ENCODE measurements around the gene NOS3.

The NOS3 gene

DNA sequence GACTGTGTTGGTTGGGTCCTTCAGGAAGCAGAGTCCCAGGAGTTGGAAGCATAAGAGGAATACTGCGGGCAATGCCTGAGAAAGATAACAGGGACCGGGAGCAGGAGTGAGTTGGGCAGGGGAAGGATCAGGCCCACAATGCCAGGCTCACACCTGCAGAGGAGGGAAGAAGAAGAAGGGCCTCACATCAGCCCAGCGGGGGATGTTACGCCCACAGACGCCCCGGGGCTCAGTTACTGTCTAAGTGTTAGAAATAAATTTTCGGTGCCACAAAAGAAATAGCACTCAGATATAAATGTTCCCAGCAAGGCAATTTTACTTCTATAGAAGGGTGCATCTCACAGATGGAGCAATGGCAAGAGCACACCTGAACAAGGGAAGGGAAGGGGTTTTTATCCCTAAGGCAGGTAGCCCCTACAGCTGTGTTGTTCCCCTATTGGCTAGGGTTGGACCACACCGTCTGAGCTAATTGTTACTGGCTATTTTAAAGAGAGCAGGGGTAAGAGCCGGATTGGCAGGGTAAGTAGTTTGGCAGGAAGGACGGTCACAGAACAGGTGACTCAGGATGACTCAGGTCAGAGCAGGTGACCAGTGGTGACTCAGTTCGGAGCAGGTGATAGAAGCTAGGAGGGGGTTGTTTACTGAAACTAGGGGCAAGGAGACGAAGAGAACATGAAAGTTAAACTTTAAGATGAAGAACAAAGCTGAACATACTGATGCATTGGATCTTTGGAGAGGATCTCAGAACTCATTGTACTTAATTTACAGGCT is at the start of gene NOS3:
Gene NOS3 (plus strand): TSS at position 602 of the 771 bp plus-strand sequence. CDS start 2,787 bp downstream, outside the sequence.
- no peak for DNase-seq (ENCODE audit: low spot score)

DNA sequence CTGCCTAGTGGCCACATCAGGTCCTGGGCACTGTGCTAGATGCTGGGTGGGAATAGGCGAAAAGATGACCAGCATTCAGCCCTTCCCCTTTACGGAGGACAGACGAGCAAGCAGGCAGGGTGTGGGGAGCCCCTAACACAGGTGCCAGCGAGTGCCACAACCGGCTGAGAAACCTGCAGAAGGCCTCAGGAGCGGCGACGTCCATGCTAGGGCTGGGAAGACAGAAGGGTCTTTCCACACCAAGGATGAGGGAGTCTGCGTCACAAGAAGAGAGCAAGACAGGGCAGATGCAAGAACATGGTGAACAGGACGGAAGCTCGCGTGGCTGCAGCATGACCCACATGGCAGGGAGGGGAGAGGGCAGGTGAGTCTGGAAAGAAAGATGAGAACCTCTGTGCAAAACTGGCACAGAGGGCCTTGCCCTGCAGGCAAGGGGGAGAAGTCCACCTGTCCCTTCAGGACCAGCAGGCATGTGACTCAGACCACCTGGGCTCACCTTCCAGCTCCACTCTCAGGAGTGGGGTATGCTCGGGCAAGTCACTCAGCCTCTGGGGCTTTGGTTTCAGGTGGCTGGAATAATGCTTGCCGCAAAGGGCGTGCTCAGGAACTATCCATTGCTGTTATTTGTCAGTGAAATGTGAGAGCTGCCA is 49.3 kb upstream of the NOS3 start:
- DNase-seq (ENCODE audit: low spot score): no peak

DNA sequence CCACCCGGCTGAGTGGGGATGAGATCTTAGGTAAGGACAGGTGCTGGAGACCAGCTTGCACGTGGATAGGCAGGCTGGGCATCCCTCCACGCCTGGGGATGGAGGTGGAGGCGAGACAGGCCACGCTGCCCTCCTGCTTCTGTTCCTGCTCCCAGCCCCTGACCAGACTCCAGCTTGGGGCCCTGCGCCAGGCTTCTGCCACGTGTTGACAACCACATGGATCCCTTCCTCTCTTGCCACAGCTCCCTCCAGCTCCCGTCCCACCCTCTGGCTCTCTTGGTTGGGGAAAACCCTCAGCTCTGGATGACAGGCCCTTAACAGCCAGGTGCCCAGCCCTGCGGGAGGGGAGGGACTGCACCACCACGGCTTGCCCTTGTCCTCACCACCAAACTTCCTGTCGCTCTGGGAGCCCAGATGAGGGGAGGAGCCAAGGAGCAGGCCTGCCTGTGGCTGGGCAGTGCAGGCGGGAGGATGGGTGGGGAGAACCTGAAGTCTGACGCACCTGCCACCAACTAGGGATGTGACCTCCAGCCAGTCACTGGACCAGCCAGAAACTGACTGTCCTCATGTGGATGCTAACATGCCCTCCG is 48.7 kb upstream of the NOS3 start:
- DNase-seq (ENCODE audit: low spot score): peak; percentile 59

DNA sequence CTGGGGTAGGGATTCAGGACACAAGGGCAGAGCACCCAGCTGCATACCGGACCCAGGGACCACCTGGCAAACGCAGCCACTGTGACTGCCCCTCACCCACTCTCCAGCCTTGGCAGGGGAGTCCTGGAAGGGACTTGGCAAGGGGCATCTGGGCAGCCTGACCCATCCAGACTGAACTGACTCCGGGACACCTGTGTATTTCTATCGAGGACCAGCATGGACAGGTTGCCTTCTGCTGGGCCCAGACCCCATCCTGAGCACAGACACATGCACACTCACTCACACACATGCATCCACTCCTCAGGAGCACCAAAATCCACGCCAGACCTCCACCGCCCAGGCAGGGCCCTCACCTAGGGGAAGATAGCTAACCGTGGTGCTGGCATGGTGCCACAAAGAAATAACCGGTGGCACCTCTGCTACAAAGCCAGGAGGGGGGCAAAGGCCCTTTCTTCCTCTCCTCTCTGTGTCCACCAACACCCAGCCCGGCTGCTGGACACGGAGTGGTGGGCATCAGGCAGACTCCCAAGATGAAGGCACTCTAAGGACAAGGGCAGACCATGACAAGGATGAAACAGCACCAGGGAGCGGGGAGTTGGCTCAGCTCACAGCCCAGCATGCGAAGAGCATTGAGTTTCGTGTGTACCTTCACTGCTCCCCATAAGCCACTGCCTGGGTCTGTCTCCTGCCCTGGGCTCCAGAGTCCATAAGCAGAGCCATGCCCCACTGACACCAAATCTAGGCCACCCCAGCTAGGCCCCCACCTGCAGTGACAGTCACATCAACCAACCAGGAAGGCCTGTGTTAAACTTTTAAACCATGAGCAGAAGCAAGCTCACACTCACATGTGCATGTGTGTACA is 48.0 kb upstream of the NOS3 start:
- DNase-seq (ENCODE audit: low spot score): no peak

DNA sequence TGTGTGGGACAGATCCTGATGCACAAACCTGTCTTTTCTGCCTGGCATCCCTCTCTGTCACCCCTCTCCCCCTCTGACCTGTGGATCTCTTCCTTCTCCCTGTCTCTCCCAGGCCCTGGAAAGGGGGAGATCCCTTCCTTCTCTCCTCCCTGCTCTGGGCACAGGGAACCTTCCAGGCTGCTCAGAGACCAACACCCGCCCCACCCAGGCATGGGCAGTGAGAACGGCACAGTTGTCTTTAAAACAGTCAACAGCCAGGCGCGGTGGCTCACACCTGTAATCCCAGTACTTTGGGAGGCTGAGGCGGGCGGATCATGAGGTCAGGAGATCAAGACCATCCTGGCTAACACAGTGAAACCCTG is 47.4 kb upstream of the NOS3 start:
- DNase-seq (ENCODE audit: low spot score): no peak

DNA sequence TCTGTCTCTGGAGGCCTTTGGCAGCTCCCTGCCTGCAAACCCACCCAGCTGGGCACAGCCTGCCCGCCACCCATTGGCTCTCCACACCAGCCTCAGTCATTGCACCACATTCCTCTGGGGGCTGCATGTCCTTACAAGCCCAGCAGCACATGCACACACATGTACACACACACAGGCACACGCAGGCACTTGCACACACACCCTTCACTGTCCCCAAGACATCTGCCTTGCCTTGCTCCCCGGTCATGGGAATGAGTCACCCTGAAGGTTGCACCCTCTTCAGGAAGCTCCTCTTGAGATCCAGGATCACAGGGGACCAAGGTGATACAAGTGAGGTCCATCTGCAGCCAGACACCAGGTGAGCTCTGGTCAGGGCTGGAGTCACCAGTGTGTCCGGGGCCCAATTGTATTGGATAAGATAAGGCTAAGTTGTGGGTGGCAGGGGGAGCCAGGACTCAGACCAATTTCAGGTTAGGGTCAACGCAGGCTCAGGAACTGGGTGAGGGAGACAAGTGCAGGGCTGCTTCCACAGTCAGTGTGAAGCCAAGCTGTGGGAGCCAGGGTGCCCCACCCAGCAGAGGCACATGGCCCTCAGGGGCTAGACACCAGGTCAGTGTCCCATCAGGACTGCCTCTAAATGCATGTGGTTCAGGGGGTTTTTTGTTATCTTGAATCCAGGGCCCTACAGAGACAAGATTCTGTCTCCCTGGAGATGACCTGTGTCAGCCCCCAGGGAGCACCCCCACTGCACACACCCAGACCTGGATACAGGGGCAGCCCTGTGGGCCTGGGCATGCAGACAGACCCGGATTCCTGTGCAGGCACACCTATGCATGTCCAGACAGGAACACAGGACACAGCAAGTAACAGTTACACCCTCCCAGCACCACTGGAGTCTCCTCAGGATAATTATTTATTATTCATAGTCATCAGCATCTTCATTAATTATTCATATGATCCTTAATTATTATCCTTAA is 46.5 kb upstream of the NOS3 start:
- no peak for DNase-seq (ENCODE audit: low spot score)

DNA sequence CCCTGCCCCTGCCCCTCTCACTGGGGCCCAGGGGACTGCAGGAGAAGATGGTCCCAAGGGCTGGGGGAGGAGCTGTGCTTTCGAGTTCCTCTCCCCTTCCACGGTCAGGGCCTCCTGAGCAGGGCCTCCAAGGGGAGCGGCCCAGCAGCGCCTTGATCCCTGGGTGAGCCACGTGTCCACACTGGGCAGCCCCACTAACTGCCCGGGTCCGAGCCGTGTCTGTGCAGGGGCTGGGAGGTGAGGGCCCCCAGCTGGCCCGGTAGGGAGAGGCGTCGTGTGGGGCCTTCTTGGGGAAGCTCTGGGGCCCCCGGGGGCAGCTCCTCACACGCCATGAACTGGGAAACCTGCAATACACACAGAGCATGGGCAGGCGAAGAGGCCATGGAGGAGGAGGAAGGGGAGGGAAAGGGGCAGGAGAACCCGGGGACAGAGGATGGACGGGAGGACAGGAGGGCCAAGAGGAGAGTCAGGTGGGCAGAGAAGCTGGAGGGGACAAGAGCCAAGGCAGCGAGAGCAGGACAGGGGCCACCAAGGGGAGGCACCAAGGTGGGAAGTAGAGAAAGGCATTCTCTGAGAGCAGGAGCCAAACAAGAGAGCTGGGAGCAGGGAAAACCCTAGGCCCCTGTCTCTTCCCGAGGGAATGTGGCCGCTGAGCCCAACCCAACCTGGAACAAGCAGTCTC is 45.5 kb upstream of the NOS3 start:
- DNase-seq (ENCODE audit: low spot score): no peak

DNA sequence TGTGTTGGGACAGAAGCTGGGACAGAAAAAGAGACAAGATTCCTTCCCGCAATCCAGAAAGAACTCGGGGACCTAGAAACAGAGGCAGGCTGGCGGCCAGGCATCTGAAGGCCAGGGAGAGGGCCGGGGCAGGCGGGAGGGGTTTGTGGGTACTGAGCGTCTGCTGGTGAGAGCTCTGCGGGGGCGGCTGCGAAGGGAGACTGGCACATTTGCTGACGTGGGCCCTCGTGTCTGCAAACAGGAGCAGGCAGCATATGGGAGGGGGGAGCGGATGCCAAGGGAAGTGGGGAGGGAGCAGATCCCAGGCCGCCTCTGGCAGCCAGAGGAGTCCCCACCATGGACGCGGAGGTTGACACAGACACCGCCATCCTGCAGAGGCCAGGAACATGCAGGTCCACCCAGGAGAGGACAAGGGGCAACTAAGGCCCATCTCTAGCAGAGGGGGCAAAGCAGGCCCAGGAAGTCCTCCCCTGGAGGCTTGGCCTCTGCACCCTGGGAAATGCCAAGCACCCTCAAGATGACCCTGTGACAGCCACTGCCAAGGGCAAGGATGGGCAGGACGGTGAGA is 44.9 kb upstream of the NOS3 start:
- no peak for DNase-seq (ENCODE audit: low spot score)

DNA sequence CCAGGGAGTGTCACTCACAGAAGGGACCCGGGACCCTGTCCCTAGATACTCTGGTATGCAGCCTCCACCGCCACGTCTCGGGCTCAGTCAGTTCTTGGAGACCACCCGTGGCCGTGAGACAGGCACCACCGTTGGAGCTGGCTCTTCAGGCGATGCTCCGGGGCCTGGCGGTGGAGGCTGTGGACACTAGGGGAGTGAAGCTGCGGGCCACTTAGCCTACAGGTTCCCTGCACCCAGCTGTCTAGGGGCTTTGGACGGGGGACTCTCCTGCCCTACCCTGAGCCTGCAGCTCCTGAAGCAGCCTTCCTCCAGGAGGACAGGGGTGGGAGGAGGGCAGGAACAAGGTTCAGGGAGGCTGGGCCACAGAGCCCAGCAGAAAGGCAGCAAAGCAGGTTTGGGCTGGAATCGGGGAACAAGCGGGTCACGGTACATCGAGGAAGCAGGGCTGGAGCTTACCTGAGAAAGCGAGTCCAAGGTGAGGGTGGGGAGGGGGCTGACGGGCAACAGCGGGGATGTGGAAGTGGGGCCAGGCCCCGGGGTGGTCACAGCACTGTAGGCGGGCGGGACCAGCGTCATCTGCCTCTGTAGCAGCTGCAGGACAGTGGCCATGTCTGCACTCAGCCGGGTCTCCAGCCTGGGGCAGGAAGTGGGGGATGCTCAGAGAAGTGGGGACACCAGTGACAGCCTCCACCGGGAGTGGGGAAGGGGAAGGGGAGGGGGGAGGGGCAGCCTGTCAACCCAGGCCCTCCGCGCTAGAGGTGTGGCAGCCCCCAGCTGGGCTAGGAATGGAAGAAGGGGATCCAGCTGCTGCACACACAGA is 44.2 kb upstream of the NOS3 start:
- DNase-seq (ENCODE audit: low spot score): no peak

DNA sequence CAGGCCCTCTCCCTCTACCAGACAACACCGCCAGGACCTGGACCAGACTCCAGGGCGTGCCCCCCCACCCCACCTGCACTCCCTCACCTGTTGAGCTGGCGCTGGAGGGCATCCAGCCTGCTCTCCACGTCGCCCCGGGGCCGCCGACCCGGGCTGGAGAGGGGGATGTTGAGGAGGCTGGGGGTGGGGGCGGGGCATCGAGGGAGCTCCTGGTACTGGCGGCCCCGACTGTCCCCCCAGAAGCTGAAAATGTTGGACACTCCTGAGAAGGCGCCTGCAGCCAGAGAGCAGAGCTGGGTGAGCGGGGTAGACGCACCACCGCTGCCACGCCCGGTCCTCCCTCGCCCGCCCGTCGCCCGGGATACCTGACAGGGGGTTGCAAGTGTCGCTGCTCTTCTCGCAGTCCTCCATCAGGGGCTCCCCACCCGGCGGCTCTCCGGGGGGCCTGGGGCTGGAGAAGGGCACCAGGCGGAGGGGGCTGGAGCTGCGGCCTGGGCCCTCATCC is 43.5 kb upstream of the NOS3 start:
- no peak for DNase-seq (ENCODE audit: low spot score)

DNA sequence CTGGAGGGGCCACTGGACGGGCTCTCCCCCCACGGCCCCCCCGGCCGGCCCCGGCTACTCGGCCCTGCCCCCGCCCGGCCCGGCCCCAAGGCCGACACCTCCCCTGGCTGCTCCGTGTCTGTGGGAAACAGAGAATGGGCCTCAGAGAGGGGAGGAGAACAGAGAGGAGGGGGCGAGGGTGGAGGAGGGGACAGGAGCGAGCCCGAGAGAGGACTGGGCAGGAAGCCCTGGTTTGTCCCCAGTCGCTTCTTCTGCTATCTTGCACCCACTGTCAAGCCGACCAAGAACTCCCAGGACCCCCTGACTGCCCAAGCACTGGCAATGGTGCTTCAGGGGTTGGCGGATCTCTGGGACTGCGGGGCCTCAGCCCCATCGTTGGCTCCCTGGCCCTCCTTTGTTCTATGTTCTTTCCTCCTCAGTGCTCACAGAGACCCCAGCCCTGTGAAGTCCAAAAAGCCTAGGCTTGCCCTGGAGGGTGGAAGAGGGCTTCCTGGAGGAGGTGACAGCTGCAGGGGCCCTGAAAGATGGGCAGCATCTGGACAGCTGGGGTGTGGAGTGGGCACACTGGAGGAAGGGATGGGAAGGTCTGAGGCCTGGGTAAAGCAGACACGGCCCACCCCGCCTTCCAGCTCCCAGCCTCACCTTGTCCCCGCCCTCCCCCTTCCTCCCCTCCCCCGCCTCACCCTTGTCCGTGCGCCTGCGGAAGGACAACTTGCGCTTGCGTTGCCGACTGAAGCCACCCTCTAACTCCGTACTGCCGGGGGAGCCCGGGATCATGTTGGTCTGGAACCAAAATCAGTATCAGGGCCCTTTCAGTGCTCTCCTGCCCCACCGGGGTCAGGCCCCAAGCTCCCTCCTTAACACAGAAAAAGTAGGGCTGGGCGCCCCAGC is 42.8 kb upstream of the NOS3 start:
- peak; percentile 67 for DNase-seq (ENCODE audit: low spot score)

DNA sequence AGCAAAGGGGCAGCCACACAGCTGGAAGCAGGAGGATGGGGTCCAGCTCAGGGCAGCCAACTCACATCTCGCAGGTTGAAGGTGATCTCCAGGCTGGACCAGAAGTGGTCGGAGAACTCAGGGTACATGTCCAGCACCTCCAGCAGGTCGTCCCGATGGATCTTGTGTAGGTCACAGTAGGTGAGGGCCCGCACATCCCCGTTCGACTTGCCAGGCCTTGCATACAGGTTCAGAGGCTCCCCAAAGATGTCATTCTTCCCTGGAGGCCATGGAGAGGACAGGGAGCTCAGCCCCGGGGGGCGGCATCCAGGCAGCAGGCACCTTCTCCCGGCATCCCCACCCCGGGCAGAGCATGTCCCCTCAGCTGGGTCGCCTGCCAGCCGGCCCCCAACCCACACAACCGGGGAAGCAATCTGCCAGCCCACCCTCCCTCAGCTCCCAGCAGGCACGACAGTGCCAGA is 42.0 kb upstream of the NOS3 start:
- no peak for DNase-seq (ENCODE audit: low spot score)

DNA sequence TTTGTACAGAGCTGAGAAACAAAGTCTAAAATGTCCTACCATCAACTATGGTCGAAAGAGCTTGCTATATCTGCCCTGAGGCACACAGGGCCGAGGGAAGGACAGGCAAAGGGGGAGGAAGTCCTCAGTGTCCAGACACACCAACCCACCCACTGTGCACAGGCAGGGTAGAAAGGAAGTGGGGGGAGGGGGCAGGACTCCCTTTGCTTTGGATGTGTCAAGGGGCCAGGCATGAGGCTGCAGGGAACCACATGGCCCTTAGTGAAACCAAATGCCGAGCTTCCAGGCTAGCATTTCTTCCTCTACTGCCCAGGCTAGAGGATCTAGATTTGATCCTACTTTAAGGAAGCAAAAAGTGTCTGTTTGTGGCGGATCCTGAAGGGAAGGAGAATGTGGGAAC is 41.3 kb upstream of the NOS3 start:
- DNase-seq (ENCODE audit: low spot score): no peak

DNA sequence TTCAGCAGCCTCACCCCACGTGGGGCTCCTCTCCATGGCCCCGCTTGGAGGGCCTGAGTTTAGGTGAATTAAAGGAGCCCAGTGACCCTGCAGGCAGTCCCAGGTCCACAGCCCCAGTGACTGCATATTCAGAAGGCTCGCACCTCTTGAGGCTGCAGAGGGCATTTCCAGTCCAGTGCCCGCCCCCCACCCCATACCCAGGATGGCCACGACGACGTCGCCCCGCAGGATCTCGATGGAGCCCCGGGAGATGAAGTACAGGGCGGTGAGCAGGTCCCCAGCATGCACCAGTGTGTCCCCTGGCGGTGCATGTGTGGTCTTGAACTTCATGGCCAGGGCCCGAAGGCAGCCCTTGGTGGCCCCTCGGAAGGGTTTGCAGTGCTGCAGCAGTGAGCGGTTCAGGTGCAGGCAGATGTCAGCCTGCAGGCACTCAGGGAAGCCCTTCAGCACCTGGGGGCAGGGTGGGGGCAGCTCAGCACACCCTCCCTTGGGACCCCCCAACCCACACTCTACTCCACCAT is 40.8 kb upstream of the NOS3 start:
- DNase-seq (ENCODE audit: low spot score): no peak

DNA sequence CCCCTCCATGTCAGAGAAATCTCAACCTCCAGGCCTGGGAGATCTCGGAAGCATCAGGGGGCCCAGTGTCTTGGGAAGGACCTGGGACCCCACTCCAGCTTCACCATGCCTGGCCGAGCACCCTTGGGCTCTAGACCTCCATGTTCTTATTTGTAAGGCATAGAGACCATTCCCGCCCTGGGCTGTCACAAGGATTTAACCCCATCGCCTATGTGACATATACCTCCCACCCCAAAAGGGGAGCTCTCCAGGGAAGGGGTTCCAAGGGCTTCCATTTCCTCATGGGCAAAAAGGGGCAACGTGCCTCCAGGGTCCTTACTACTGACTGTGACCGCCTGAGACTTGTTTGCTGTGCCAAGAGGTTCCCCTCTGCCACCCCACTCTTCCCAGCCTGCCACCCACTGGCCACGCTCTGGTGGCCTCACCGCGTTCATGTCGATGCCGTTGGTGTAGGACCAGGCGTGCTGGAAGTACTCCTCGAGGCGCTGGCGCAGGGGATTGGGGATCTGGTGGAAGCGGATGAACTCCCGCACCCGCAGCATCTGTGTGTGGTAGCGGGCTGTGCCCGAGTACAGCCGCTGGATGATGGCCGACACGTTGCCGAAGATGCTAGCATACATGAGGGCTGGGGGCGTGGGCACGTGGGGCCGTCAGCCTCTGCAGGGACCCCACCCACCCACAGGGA is 40.2 kb upstream of the NOS3 start:
- no peak for DNase-seq (ENCODE audit: low spot score)

DNA sequence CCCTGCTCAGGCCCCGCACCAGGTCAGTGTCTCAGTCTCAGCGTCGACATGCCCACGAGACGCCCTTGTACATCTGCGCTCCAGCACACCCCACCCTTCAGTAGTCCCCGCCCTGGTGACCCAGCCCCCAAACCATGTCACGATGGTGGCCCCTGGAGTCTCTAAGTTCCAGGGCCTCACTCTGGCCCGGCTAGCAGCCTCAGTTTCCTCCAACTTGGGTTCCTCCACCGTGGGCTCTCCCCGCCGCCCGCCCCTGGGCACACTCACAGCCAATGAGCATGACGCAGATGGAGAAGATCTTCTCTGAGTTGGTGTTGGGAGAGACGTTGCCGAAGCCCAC is 39.7 kb upstream of the NOS3 start:
- DNase-seq (ENCODE audit: low spot score): no peak

DNA sequence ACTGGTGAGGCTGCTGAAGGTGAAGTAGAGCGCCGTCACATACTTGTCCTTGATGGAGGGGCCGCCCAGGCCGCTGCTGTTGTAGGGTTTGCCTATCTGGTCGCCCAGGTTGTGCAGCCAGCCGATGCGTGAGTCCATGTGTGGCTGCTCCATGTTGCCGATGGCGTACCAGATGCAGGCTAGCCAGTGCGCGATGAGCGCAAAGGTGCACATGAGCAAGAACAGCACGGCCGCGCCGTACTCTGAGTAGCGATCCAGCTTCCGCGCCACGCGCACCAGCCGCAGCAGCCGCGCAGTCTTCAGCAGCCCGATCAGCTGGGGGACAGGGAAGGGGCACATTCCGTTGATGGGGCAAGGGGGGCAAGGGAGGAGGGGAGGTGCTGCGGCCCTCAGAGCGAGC is 39.3 kb upstream of the NOS3 start:
- no peak for DNase-seq (ENCODE audit: low spot score)

Measured in iPS-NIHi11 (cell line).